ENCODE measurements around the gene PSMB7. TPM values are rescaled to one million over a fixed set of nuclear protein-coding genes. Genes with fewer than 3 reads are reported as not detected.
A peak's percentile ranks its signal among the peaks of the same experiment; 100 is the strongest.

PSMB7 gene
- total and polyA plus RNA-seq, 8 donors = 39.0 to 99.9 (median 65.5) TPM

DNA sequence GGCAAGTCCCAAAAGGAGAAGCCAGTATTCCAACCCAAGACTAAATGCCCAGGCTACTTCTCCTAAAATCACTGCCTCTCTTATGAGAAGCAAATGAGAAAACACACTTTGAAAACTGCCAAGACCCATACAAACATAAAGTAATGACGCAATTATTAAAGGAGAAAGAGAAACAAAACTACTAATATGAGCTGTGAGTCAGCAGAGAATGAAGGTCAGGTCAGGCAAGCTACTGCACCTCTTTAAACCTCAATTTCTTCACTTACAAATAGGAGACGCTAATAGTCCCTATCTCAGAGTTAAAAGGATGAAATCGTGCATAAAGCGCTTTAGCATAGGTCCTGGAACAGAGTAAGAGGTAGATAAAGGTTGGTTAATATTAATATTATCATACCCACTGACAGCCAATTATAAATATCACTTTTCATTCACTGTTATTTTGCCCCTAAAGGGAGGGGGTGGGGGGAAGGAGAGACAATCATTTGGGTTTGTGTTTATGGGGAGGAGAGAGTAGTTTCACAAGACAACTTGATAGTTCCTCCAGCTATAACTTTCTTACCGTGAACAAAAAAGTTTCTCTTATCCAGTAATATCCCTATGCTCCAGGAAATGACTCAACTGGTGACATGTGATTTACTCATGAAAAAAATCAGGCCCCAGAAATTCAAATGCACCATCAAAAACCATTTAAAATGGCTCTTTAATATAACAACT, 3.6 kb downstream of the PSMB7 start:
- peaks cover 0 to 13% (median 7%) of the 10 kb centered on the region in 3 donors for H3K4me1 ChIP-seq
- ATAC-seq (no peak), FAIRE-seq (no peak), DNase-seq (no peak)
- H3K9me3 ChIP-seq = no peaks in the 10 kb centered on the region
- intact Hi-C loops (cut with DNase I) = no loop called here
- no peak overlapping the region for H3K4me3 ChIP-seq
- no peaks in the 10 kb centered on the region for H3K27me3 ChIP-seq
- TF ChIP-seq, protein P1, sequence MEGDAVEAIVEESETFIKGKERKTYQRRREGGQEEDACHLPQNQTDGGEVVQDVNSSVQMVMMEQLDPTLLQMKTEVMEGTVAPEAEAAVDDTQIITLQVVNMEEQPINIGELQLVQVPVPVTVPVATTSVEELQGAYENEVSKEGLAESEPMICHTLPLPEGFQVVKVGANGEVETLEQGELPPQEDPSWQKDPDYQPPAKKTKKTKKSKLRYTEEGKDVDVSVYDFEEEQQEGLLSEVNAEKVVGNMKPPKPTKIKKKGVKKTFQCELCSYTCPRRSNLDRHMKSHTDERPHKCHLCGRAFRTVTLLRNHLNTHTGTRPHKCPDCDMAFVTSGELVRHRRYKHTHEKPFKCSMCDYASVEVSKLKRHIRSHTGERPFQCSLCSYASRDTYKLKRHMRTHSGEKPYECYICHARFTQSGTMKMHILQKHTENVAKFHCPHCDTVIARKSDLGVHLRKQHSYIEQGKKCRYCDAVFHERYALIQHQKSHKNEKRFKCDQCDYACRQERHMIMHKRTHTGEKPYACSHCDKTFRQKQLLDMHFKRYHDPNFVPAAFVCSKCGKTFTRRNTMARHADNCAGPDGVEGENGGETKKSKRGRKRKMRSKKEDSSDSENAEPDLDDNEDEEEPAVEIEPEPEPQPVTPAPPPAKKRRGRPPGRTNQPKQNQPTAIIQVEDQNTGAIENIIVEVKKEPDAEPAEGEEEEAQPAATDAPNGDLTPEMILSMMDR (IDR thresholded peaks at IDR 0.05) = no peak
- WGBS, 2 donors = 70 to 78% methylated on average over 5 of the region's 5 CpGs
- no peak overlapping the region for H3K27ac ChIP-seq
- H3K36me3 ChIP-seq = peaks cover 0 to 58% (median 9%) of the 10 kb centered on the region in 3 donors

DNA sequence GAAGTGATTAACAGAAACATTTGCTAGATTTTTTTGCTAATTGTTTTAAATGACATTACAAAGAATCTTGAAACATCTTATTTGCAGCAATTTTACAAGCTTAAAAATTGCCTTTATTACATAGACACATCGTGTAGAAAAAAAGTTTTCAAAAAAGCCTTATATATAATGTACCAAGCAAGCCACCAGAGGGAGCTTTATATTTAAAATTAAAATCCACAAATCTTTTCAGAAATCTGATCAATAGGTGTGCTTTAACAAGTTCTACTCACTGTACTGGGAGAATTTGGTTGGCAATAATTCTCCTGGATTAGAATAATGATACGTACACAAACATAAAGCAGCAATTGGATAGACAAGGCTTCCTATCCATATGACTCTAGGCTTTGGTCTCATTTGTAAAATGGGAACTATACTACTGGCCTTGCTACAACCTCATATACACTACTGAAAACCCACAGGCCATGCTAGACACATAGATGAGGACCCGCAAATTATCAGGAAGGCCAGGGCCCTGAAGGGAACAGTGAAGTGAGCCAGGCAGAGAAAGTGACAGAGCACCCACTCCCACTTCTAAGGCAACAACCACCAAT, 4.8 kb downstream of the PSMB7 start:
- intact Hi-C loops (cut with DNase I) = no loop called here
- TF ChIP-seq, protein P1 (IDR thresholded peaks at IDR 0.05) = peak in 1 of 4 donors; percentile 11
- FAIRE-seq (no peak), ATAC-seq (no peak), DNase-seq (no peak)
- WGBS, 2 donors = 68 to 70% methylated on average over 3 of the region's 3 CpGs
- no peak overlapping the region for H3K27ac ChIP-seq
- H3K4me1 ChIP-seq = peaks cover 0 to 13% (median 7%) of the 10 kb centered on the region in 3 donors
- H3K9me3 ChIP-seq = no peaks in the 10 kb centered on the region
- peaks cover 0 to 67% (median 9%) of the 10 kb centered on the region in 3 donors for H3K36me3 ChIP-seq
- no peak overlapping the region for H3K4me3 ChIP-seq
- no peaks in the 10 kb centered on the region for H3K27me3 ChIP-seq

DNA sequence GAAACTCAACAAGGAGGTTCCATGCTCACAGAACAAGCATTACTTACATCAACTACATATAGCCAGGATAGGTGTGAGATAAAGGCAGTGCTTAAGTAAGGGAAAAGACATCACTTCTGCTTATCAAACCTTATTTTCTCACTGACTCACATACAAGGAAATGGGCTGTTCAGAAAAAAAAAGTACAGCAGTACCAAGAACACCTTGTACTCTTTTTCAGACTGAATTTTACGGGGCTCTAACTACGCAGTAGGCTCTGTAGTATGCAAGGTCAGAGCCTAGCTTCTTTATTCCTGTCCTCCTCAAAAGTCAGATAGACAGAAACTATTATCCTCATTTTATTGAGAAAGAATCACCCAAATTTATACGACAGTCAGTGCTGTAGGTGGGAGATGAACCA, 5.8 kb downstream of the PSMB7 start:
- peaks cover 0 to 12% (median 5%) of the 10 kb centered on the region in 3 donors for H3K4me1 ChIP-seq
- FAIRE-seq = no peak
- no peak overlapping the region for H3K4me3 ChIP-seq
- no peaks in the 10 kb centered on the region for H3K27me3 ChIP-seq
- WGBS, 2 donors = 87 to 95% methylated on average over 3 of the region's 3 CpGs
- H3K9me3 ChIP-seq = no peaks in the 10 kb centered on the region
- DNase-seq = no peak
- TF ChIP-seq, protein P1 (IDR thresholded peaks at IDR 0.05) = no peak
- ATAC-seq = peak in 2 of 4 donors; percentile 43 to 48
- no peak overlapping the region for H3K27ac ChIP-seq
- intact Hi-C loops (cut with DNase I) = no loop called here
- peaks cover 3 to 77% (median 9%) of the 10 kb centered on the region in 3 donors for H3K36me3 ChIP-seq

DNA sequence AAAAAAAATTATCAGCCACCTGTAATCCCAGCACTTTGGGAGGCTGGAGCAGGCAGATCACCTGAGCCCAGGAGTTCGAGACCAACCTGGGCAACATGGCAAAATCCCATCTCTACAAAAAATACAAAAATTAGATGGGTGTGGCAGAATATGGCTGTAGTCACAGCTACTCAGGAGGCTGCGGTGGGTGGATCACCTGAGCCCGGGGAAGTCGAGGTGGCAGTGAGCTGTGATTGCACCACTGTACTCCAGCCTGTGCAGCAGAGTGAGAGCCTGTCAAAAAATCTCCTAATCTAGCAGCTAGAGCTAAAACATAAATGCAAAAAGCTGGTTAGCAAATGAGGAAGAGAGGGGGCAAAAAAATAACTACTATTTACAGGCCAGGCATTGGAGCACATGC, 12.0 kb downstream of the PSMB7 start:
- TF ChIP-seq, protein P1 (IDR thresholded peaks at IDR 0.05) = no peak
- 97 to 99% methylated on average over 4 of the region's 4 CpGs for WGBS, 2 donors
- Histone ChIP-seq H3K27me3 (no peaks in the 10 kb centered on the region), H3K4me3 (no peak overlapping the region), H3K27ac (no peak overlapping the region), H3K9me3 (no peaks in the 10 kb centered on the region), H3K4me1 (no peaks in the 10 kb centered on the region), H3K36me3 (peaks cover 7 to 48% (median 9%) of the 10 kb centered on the region in 3 donors)
- ATAC-seq = no peak
- no peak for DNase-seq
- intact Hi-C loops (cut with DNase I) = no loop called here
- FAIRE-seq = no peak

Data from pancreas (tissue), 10 donors.